Measurements from ENCODE around the gene PADI1. TPM values are rescaled to one million over a fixed set of nuclear protein-coding genes. Genes with fewer than 3 reads are reported as not detected.

The PADI1 gene
- total RNA-seq, 1 experiment from 2014 or later = 0.24 TPM

- no peak overlapping the region for H2AK5ac ChIP-seq (ENCODE audit: insufficient read length, low read length)
- no peak for DNase-seq
- no CpG with 5 or more reads among the region's 13 CpGs for WGBS (ENCODE audit: extremely low coverage, insufficient read length, low lambda C conversion rate)
- H3K9me3 ChIP-seq (ENCODE audit: control insufficient read depth, low read depth, low read length) = no peaks in the 10 kb centered on the region
- H3K27me3 ChIP-seq (ENCODE audit: insufficient read depth, low read length) = no peaks in the 10 kb centered on the region
- no peak overlapping the region for H3K18ac ChIP-seq (ENCODE audit: insufficient read length, low read depth, low read length)
- no peak overlapping the region for H3K27ac Mint-ChIP-seq
- H4K5ac ChIP-seq (ENCODE audit: insufficient read length, low read depth, low read length) = no peak overlapping the region
- H4K8ac ChIP-seq (replicated peaks; ENCODE audit: insufficient read length, low read depth, low read length) = no peak overlapping the region
- peaks cover 3 to 11% of the 10 kb centered on the region in 2 experiments; a peak in 3 of 5 replicates for H3K9me3 Mint-ChIP-seq
- no peak overlapping the region for H3K9ac ChIP-seq (ENCODE audit: extremely low read depth, insufficient read length, low read length)
- H3K4me2 ChIP-seq (ENCODE audit: insufficient read depth, insufficient read length, low read length) = no peak overlapping the region
- peaks cover 0 to 11% (median 0%) of the 10 kb centered on the region in 3 experiments; a peak in 3 of 7 replicates for H3K36me3 Mint-ChIP-seq (ENCODE audit: insufficient read depth in 1 of 3, low read depth in 3 of 3)
- no peak overlapping the region for H3K27ac ChIP-seq (ENCODE audit: insufficient read length, low read depth, low read length)
- no peak overlapping the region for H4K91ac ChIP-seq (ENCODE audit: insufficient read length, low read depth, low read length)
- H2BK5ac ChIP-seq (ENCODE audit: insufficient read length, low read length) = no peak overlapping the region
- no peak overlapping the region for H2BK12ac ChIP-seq (ENCODE audit: insufficient read length, low read depth, low read length)
- no peak for TF ChIP-seq CTCF (conservative IDR thresholded peaks at IDR 0.05)
- H3K56ac ChIP-seq (ENCODE audit: insufficient read length, low read depth, low read length) = no peak overlapping the region
- no peak overlapping the region for H3K4ac ChIP-seq (ENCODE audit: low read depth, low read length)
- H2BK15ac ChIP-seq (ENCODE audit: low read depth, low read length) = no peak overlapping the region
- H3T11ph ChIP-seq (ENCODE audit: low read length) = no peak overlapping the region
- no peaks in the 10 kb centered on the region for H3K27me3 Mint-ChIP-seq (ENCODE audit: low read depth)
- H3K79me2 ChIP-seq (ENCODE audit: insufficient read depth, low read length) = no peaks in the 10 kb centered on the region
- H2BK20ac ChIP-seq (ENCODE audit: low read depth, low read length, poor library complexity, severe bottlenecking) = no peak overlapping the region
- H3K23ac ChIP-seq (ENCODE audit: insufficient read length, low read depth, low read length) = no peak overlapping the region
- no peak overlapping the region for H3K4me3 Mint-ChIP-seq
- peaks cover 17 to 18% of the 10 kb centered on the region in 2 experiments for H3K4me1 Mint-ChIP-seq
- no peaks in the 10 kb centered on the region; the same call in 1 of the 2 replicates for H3K4me1 ChIP-seq (ENCODE audit: insufficient read depth, low read length)
- no peak overlapping the region for H2AFZ ChIP-seq (ENCODE audit: low read length)
- no peaks in the 10 kb centered on the region for H3K79me1 ChIP-seq (ENCODE audit: insufficient read depth, low read depth, low read length, poor library complexity, severe bottlenecking)
- H3K14ac ChIP-seq (ENCODE audit: insufficient read depth, low read length) = no peak overlapping the region
- no peaks in the 10 kb centered on the region for H4K20me1 ChIP-seq (ENCODE audit: control insufficient read depth, insufficient read depth, insufficient read length)
- H3K23me2 ChIP-seq (ENCODE audit: insufficient read length, low read depth, low read length, poor library complexity, severe bottlenecking) = no peaks in the 10 kb centered on the region
- no peak overlapping the region for H2BK120ac ChIP-seq (ENCODE audit: low read depth, low read length, poor library complexity, severe bottlenecking)
Observed at GRCh38 chr1:17184822-17185484, 20.0 kb upstream of the PADI1 start.

All from H9 (cell line).